PC-3 (cell line): ENCODE measurements around the gene LPIN1.

Source experiments
- EZH2phosphoT487 ChIP-seq: fragments of 300-600 bp; sonication (generic); IDR thresholded peaks from 2 replicates; pipeline ENCODE4 v1.6.1; 2018; ENCODE audit warnings: mild to moderate bottlenecking, antibody characterized with exemption, low read length, borderline replicate concordance
- TF ChIP-seq, protein P1 (sequence below): fragments of 300-600 bp; sonication (generic); conservative IDR thresholded peaks from 2 replicates; pipeline ENCODE4 v1.5.1; 2017; ENCODE audit warnings: antibody characterized with exemption, low read depth, mild to moderate bottlenecking, low read length

DNA sequence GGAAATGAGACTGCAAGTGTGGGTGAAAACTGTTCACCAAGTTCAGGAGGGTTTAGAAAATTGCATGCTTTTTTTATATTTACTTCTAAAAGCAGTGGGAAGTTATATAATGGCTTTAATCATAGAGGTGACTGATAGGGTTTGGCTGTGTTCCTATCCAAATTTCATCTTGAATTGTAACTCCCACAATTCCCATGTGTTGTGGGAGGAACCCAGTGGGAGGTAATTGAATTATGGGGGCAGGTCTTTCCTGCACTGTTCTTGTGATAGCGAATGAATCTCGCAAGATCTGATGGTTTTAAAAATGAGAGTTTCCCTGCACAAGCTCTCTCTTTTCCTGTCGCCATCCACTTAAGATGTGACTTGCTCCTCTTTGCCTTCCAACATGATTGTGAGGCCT lies 40.7 kb upstream of the LPIN1 start:
- TF ChIP-seq, protein P1, sequence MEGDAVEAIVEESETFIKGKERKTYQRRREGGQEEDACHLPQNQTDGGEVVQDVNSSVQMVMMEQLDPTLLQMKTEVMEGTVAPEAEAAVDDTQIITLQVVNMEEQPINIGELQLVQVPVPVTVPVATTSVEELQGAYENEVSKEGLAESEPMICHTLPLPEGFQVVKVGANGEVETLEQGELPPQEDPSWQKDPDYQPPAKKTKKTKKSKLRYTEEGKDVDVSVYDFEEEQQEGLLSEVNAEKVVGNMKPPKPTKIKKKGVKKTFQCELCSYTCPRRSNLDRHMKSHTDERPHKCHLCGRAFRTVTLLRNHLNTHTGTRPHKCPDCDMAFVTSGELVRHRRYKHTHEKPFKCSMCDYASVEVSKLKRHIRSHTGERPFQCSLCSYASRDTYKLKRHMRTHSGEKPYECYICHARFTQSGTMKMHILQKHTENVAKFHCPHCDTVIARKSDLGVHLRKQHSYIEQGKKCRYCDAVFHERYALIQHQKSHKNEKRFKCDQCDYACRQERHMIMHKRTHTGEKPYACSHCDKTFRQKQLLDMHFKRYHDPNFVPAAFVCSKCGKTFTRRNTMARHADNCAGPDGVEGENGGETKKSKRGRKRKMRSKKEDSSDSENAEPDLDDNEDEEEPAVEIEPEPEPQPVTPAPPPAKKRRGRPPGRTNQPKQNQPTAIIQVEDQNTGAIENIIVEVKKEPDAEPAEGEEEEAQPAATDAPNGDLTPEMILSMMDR = no peak
- no peak for TF ChIP-seq EZH2phosphoT487
